Ovary (tissue), 9 donors: Measurements from ENCODE around the gene ARPIN. TPM values are rescaled to one million over a fixed set of nuclear protein-coding genes. Genes with fewer than 3 reads are reported as not detected.

Source experiments
- DNase-seq, 5 donors: peaks; one replicate each; pipeline ENCODE4 v3.0.0-alpha.2; 2019 to 2020
- H3K27ac ChIP-seq, 2 donors: fragments of 200-600 bp; one replicate each; pipeline versions ENCODE4 v1.5.1 to v1.8.0; 2019 to 2022
- H3K27me3 ChIP-seq: fragments of 200-600 bp; one replicate; pipeline ENCODE4 v1.8.0; 2022
- H3K36me3 ChIP-seq: fragments of 200-600 bp; sonication (generic); one replicate; pipeline ENCODE4 v1.5.1; 2019
- H3K4me1 ChIP-seq: one replicate; pipeline ENCODE4 v1.8.1; 2013; ENCODE audit warnings: mild to moderate bottlenecking, moderate library complexity; ENCODE audit not compliant: insufficient read depth
- H3K4me3 ChIP-seq: fragments of 200-600 bp; sonication (generic); one replicate; pipeline ENCODE4 v1.5.1; 2017
- H3K9me3 ChIP-seq, 2 donors: fragments of 200-600 bp in 1 of 2; sonication (generic) in 1 of 2; one replicate each; pipeline versions ENCODE4 v1.5.1 to v1.8.1; 2013 to 2019; ENCODE audit warnings: mild to moderate bottlenecking in 1 of 2, moderate library complexity in 1 of 2
- EP300 ChIP-seq: sonication (generic); formaldehyde crosslinking; IDR thresholded peaks from one replicate; pipeline ENCODE4 v1.6.1; 2017; ENCODE audit warnings: antibody characterized with exemption
- POLR2A ChIP-seq: fragments of 450-650 bp; IDR thresholded peaks from one replicate; pipeline ENCODE4 v1.6.1; 2017; ENCODE audit warnings: antibody characterized with exemption, mild to moderate bottlenecking, moderate library complexity
- WGBS, 3 donors: extraction: QIAGEN DNeasy Blood & Tissue Kit in 1 of 3; methylation state at CpG; one replicate each; pipeline versions ENCODE4 v1.1.5 to v1.1.7; 2013 to 2017; 5-methylcytosine and 5-hydroxymethylcytosine counted together
- intact Hi-C, 4 donors: fragments of 100-400 bp; cut with DNase I; formaldehyde crosslinking; loops; one replicate each; pipeline versions ENCODE4 v1.11.0 to v1.15.1; 2022 to 2023
- polyA plus RNA-seq, 2 donors: library from polyadenylated mRNA; stranded (reverse); fragments of 200-250 nt in 1 of 2; fragments of 350-450 nt in 1 of 2; fragmentation: Illumina TruSeq in 1 of 2; extraction: RNeasy Lipid Tissue Mini Kit (QIAGEN cat#74804) in 1 of 2; gene quantifications; one replicate each; pipeline ENCODE4 v1.2.3, GENCODE V29; 2013 to 2014
- total RNA-seq, 7 donors: library from RNA; depleted of rRNA in 2 of 7; stranded (reverse); fragments of >200 nt in 2 of 7; fragmentation: NEBNext Ultra II Directional in 3 of 7; extraction: Animal tissue kit (Norgen Biotek cat#: 25700) in 3 of 7; gene quantifications; one replicate each; pipeline versions ENCODE4 v1.1.0 to v1.2.4, GENCODE V29; 2016 to 2023
- TF ChIP-seq, protein P1 (sequence below), 3 donors: fragments of 450-650 bp in 2 of 3; fragments of 200-600 bp in 1 of 3; IDR thresholded peaks; one replicate each; pipeline versions ENCODE4 v1.5.1 to v1.8.0; 2016 to 2022; ENCODE audit warnings: antibody characterized with exemption in 3 of 3, mild to moderate bottlenecking in 1 of 3
- donor health status: DM: no; HTN: no; CAD: no; lungs with moderate emphysema.
- donor health status: DM: no; HTN: no; CAD: no.
- donor health status: Bipolar disorder and iron deficiency.
- donor health status: DM: yes; HTN: yes; CAD: no.
- donor health status: DM: no; HTN: no; CAD: no.
- donor health status: DM: yes; HTN: yes; CAD: no.

The ARPIN gene
- total and polyA plus RNA-seq, 9 donors = 14.2 to 36.5 (median 29.9) TPM

DNA sequence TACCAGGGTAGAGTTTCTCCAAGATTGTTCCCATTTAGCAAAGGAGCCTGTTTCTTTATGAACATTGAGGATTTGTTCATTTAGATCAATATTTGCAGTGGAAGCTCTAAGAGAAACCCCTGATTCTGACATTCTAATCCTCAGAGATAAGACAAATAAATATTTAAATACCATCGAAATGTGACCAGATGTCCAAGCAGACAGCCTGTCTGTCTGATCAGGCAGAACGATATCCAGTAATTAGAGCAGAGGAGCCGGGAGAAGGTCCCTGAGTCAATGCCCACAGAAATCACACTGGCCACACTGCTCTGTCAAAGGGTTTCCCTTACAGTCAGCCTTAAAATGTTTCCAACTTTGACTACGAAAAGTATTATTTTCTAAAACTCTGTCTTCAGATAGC lies 15.7 kb upstream of the ARPIN start:
- no peak for DNase-seq
- no peaks in the 10 kb centered on the region for H3K27me3 ChIP-seq
- H3K27ac ChIP-seq = no peak overlapping the region
- no peaks in the 10 kb centered on the region for H3K4me1 ChIP-seq
- TF ChIP-seq POLR2A (no peak), EP300 (no peak)
- TF ChIP-seq, protein P1, sequence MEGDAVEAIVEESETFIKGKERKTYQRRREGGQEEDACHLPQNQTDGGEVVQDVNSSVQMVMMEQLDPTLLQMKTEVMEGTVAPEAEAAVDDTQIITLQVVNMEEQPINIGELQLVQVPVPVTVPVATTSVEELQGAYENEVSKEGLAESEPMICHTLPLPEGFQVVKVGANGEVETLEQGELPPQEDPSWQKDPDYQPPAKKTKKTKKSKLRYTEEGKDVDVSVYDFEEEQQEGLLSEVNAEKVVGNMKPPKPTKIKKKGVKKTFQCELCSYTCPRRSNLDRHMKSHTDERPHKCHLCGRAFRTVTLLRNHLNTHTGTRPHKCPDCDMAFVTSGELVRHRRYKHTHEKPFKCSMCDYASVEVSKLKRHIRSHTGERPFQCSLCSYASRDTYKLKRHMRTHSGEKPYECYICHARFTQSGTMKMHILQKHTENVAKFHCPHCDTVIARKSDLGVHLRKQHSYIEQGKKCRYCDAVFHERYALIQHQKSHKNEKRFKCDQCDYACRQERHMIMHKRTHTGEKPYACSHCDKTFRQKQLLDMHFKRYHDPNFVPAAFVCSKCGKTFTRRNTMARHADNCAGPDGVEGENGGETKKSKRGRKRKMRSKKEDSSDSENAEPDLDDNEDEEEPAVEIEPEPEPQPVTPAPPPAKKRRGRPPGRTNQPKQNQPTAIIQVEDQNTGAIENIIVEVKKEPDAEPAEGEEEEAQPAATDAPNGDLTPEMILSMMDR (IDR thresholded peaks at IDR 0.05) = no peak
- intact Hi-C loops = no loop called here
- no peaks in the 10 kb centered on the region for H3K36me3 ChIP-seq
- WGBS, 3 donors = 61 to 73% (median 64%) methylated on average over 4 of the region's 4 CpGs
- no peak overlapping the region for H3K4me3 ChIP-seq
- H3K9me3 ChIP-seq = no peaks in the 10 kb centered on the region

- Histone ChIP-seq H3K4me3 (no peak overlapping the region), H3K27me3 (no peaks in the 10 kb centered on the region), H3K27ac (no peak overlapping the region), H3K9me3 (no peaks in the 10 kb centered on the region), H3K36me3 (no peaks in the 10 kb centered on the region), H3K4me1 (no peaks in the 10 kb centered on the region)
- TF ChIP-seq, protein P1 (IDR thresholded peaks at IDR 0.05) = no peak
- no peak for TF ChIP-seq POLR2A
- no peak for TF ChIP-seq EP300
- intact Hi-C loops = no loop called here
- 46 to 50% (median 50%) methylated on average over 2 of the region's 2 CpGs for WGBS, 3 donors
- no peak for DNase-seq
Observed at GRCh38 chr15:89926158-89926557, 13.4 kb upstream of the ARPIN start.

DNA sequence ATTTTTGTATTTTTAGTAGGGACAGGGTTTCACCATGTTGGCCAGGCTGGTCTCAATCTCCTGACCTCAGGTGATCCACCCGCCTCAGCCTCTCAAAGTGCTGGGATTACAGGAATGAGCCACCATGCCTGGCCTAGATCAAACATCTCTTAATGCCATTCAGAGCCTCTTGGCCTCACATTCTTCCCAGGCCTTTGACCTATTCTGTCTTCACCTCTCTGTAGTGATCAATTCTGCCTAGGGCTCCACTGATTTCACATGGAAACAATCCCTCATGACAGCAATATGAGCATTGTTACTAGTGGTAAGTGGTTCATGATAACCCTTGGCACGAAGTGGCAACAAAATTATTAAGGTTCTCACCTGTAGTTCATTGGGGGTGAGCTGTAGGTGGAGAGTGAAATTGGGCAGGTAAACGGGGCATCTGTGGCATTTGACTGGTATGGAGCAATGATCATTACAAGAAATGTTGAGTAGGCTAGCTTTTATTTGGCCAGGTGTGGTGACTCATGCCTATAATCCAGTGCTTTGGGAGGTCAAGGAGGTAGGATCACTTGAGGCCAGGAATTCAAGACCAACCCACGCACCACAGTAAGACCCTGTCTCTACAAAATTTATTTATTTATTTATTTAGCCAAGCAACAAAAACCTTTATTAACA lies 4.8 kb upstream of the ARPIN start:
- TF ChIP-seq, protein P1 (IDR thresholded peaks at IDR 0.05) = no peak
- TF ChIP-seq POLR2A = no peak
- Histone ChIP-seq H3K27ac (no peak overlapping the region), H3K4me3 (no peak overlapping the region), H3K27me3 (no peaks in the 10 kb centered on the region), H3K4me1 (peaks cover 4% of the 10 kb centered on the region), H3K9me3 (no peaks in the 10 kb centered on the region), H3K36me3 (no peaks in the 10 kb centered on the region)
- intact Hi-C loops = no loop called here
- 77 to 83% (median 77%) methylated on average over 4 of the region's 4 CpGs for WGBS, 3 donors
- no peak for DNase-seq

- DNase-seq = no peak
- 79 to 86% (median 81%) methylated on average over 3 of the region's 3 CpGs for WGBS, 3 donors
- Histone ChIP-seq H3K9me3 (no peaks in the 10 kb centered on the region), H3K4me3 (no peak overlapping the region), H3K27me3 (no peaks in the 10 kb centered on the region), H3K27ac (no peak overlapping the region), H3K4me1 (peaks cover 4% of the 10 kb centered on the region), H3K36me3 (no peaks in the 10 kb centered on the region)
- intact Hi-C loops = no loop called here
- TF ChIP-seq, protein P1 (IDR thresholded peaks at IDR 0.05) = no peak
- TF ChIP-seq EP300 = no peak
- no peak for TF ChIP-seq POLR2A
Observed at GRCh38 chr15:89916660-89917059, 3.9 kb upstream of the ARPIN start.
